ENCODE results near the gene ZXDB.
"Not testable (repeated sequence)": the region's sequence is repeated elsewhere in the genome, so short reads cannot be mapped to it uniquely, and the experiment has no call there.

The ZXDB gene

GRCh38 chrX:57591284-57592159 is at the start of gene ZXDB:
ZXDB (plus strand) TSS chrX:57592011; CDS start chrX:57592049, 38 bp downstream.
- not testable (repeated sequence) for DNase-seq (ENCODE audit: low read depth, low spot score)

DNA sequence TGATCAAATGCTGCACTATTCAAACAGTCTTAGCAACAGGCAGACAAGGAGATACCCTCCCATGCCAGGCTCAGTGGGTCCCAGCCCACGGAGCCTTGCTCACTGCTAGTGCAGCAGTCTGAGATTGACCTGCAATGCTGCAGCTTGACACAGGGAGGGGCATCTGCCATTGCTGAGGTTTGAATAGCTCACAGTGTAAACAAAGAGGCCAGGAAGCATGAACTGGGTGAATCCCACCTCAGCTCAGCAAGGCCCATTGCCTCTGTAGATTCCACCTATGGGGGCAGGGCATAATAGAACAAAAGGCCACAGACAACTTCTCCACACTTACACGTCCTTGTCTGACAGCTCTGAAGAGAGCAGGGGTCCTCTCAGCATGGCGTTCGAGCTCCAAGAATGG is 26.6 kb upstream of the ZXDB start:
- no peak for DNase-seq (ENCODE audit: low read depth, low spot score)

- no peak for DNase-seq (ENCODE audit: low read depth, low spot score)
Observed at GRCh38 chrX:57573754-57574153, 18.1 kb upstream of the ZXDB start.

DNA sequence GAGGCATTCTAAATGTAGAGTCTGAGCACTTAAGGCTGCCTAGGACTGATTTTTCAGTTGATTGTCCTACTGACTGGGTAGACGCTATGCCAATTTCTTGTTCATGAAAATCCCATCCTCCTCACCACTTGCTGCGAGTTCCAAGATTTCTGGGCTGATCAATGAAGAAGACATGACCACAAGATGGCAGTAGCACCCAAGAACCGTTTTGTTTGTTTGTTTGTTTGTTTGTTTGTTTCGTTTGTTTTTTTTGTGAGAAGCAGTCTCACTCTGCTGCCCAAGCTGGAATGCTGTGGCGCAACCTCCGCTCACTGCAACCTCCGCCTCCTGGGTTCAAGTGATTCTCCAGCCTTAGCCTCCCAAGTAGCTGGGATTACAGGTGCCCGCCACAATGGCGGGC is 8.9 kb upstream of the ZXDB start:
- not testable (repeated sequence) for DNase-seq (ENCODE audit: low read depth, low spot score)

DNA sequence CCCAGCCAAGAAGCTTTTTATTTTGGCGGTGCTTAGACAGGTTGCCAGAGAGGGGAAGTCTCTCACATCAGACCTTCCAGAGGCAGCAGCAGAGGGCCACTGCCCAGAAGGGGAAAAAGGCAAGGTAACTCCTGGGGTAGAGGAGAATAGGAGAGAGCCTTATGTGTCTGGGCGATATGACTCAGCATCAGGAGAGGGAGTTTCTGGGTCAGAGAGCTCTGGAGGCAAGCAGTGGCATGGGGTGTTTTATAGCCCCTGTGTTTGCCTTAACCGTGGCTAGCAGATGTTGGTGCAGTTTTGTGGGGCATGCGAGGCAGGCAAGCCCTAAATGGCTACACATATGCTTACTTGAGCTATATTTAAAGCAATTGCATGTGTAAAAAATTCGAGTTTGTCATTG is 8.3 kb upstream of the ZXDB start:
- DNase-seq (ENCODE audit: low read depth, low spot score), result no peak

DNA sequence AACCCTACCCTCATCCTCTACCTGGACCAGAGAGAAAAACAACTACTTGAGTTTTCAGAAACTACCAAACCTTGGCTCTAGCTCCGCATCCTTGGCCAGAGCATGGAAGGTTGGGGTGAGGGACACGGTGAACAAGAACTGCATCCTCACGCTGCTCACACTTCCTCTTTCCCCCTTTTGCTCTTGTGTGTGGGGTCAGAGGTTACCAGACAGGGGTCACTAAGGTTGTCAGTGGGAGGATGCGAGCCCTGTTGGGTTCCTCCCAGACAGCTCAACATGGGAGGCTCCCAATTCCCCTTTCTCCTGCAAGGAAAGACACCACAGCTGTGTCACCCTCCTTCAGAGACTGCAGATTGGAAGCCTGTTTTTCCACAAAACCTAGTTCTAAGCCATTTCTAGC is 5.5 kb upstream of the ZXDB start:
- no peak for DNase-seq (ENCODE audit: low read depth, low spot score)

GRCh38 chrX:57587062-57587461 is 4.7 kb upstream of the ZXDB start:
- DNase-seq (ENCODE audit: low read depth, low spot score), result no peak

GRCh38 chrX:57587607-57588006 is 4.2 kb upstream of the ZXDB start:
- no peak for DNase-seq (ENCODE audit: low read depth, low spot score)

- DNase-seq (ENCODE audit: low read depth, low spot score), result not testable (repeated sequence)
Observed at GRCh38 chrX:57592160-57592893, 516 bp downstream of the ZXDB start.

GRCh38 chrX:57592894-57593215 is 1.0 kb downstream of the ZXDB start:
- not testable (repeated sequence) for DNase-seq (ENCODE audit: low read depth, low spot score)

GRCh38 chrX:57595381-57595811 is 3.6 kb downstream of the ZXDB start:
- no peak for DNase-seq (ENCODE audit: low read depth, low spot score)

DNA sequence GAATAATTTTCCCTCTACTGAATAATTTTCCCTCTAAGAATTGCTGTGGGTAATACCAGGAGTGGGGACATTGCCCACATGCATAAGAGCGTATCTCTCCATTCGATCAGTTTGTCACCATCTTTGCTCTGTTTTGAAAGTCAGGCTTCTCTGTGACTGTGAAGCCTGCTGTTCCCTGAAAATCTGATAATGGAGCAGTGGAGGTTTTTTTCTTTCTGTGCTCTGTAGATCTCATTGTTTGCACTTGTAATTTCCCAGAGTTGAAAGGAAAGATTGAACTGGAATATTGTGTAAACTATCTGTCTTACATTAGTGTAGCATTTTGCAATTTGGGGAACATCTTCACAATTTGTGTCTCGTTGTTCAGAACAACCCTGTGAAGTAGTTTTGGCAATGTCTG is 4.3 kb downstream of the ZXDB start:
- DNase-seq (ENCODE audit: low read depth, low spot score), result no peak

DNA sequence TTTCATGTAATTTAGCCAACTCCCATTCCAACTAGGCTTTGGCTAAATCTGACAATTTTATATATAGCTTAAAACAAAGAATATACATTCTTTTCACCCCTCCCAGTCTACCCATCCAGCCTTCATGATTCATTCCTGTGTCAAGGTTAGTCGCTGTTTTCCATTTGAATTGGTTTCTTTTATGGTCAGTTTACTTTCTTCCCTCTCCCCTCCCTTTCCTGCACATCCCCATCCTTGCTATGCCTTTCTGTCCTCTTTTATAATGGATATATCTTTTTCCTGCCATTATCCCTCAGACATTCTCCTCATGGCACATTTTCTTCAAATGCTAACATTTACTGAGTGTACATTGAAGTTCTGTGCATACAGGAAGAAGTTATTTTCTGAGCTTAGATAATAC is 4.7 kb downstream of the ZXDB start:
- no peak for DNase-seq (ENCODE audit: low read depth, low spot score)

GRCh38 chrX:57607295-57608187 is 15.7 kb downstream of the ZXDB start:
- DNase-seq (ENCODE audit: low read depth, low spot score), result no peak

GRCh38 chrX:57613351-57613750 is 21.5 kb downstream of the ZXDB start:
- DNase-seq (ENCODE audit: low read depth, low spot score), result not testable (repeated sequence)

GRCh38 chrX:57629438-57629837 is 37.6 kb downstream of the ZXDB start:
- DNase-seq (ENCODE audit: low read depth, low spot score), result not testable (repeated sequence)

DNA sequence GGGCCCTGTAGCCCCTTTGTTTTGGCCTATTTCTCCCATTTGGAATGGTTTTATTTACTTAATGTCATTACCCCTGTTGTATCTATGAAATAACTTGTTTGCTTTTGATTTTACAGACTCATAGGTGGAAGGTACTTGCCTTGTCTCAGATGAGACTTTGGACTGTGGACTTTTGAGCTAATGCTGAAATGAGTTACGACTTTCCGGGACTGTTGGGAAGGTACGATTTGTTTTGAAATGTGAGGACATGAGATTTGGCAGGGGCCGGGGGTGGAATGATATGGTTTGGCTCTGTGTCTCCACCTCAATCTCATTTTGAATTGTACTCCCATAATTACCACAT is 48.8 kb downstream of the ZXDB start:
- no peak for DNase-seq (ENCODE audit: low read depth, low spot score)

DNA sequence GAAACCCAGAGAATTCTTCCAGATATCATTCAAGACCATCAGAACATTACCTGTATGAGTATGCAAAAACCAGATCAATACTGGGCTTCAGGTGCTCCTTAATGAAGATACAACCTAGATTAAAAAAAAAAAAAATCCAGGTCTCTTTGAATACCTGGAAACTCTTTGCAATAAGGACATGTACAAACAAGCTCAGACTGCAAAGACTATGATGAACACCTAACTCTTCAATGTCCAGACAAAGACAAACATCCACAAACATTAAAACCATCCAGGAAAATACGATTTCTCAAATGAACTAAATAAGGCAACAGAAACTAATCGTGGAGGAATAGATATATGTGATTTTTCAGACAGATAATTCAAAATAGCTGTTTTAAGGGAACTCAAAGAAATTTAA is 49.5 kb downstream of the ZXDB start:
- no peak for DNase-seq (ENCODE audit: low read depth, low spot score)

DNA sequence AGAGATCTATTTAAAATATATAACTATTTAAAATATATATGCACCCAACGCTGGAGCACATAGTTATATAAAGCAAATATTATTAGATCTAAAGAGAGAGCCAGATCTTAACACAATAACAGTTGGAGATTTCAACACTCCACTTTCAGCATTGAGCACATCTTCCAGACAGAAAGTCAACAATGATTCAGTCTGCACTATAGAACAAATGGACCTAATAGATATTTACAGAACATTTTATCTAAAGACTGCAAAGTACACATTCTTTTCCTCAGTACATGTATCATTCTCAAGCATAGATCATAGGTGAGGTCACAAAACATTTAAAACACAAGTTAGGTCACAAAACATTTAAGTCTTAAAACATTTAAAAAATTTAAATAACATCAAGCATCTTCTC is 51.9 kb downstream of the ZXDB start:
- no peak for DNase-seq (ENCODE audit: low read depth, low spot score)

- DNase-seq (ENCODE audit: low read depth, low spot score), result no peak
Observed at GRCh38 chrX:57647020-57647419, 55.2 kb downstream of the ZXDB start.

Data from brain pericyte (primary cell).